HL-60 (cell line): ENCODE data around the gene KRT78.

Experiments
- DNase-seq, 2 experiments: peaks; one replicate each; pipeline ENCODE4 v3.0.0-alpha.2; 2010 to 2020; ENCODE audit warnings: low read depth in 1 of 2, low spot score in 1 of 2
- H3K27ac ChIP-seq: fragments of 250-450 bp; sonication (Bioruptor Pico); replicated peaks from 2 replicates; pipeline ENCODE4 v1.5.1; 2020; ENCODE audit warnings: mild to moderate bottlenecking, moderate library complexity
- H3K27me3 ChIP-seq: fragments of 250-450 bp; sonication (Bioruptor Pico); 2 replicates; pipeline ENCODE4 v1.5.1; 2021; ENCODE audit warnings: mild to moderate bottlenecking, moderate library complexity; ENCODE audit not compliant: insufficient read depth, poor library complexity, severe bottlenecking
- H3K4me3 ChIP-seq: replicated peaks from 2 replicates; pipeline ENCODE4 v1.5.1; 2011; ENCODE audit warnings: mild to moderate bottlenecking, control low read depth, low read length; ENCODE audit not compliant: insufficient read depth
- GABPA ChIP-seq: IDR thresholded peaks from 2 replicates; pipeline ENCODE4 v1.6.1; 2012; ENCODE audit warnings: low read depth
- POLR2AphosphoS5 ChIP-seq: IDR thresholded peaks from 2 replicates; pipeline ENCODE4 v1.6.1; 2012; ENCODE audit warnings: low read depth
- SPI1 ChIP-seq: IDR thresholded peaks from 2 replicates; pipeline ENCODE4 v1.6.1; 2012; ENCODE audit warnings: low read depth, mild to moderate bottlenecking, borderline replicate concordance
- TF ChIP-seq, protein P1 (sequence below): IDR thresholded peaks from 2 replicates; pipeline ENCODE4 v1.6.1; 2012; ENCODE audit warnings: low read depth; ENCODE audit not compliant: insufficient replicate concordance
- TF ChIP-seq, protein P2 (sequence below): IDR thresholded peaks from one replicate; pipeline ENCODE4 v1.5.1; 2011; ENCODE audit warnings: low read length, control low read depth, inconsistent platforms; ENCODE audit not compliant: insufficient read depth

Gene KRT78

DNA sequence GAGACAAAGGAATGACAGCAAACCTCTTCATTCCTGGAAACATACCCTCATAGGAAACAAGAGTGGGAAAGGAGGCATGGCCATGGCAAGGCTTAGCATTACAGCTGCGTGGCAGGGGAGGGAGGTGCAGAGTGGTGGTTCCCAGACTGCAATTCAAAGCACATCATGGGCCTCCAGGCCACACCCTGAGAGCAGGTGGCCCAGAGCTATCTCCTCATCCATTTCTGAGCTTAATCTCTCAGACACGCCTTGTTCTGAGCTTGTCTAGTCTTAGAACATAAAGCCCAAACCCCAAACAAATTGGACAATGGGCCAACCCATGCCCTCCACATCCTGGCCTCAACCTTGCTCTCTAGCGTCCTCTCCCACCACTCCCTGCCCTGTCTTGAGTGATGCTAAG lies 47.0 kb downstream of the KRT78 start:
- H3K4me3 ChIP-seq, result no peak overlapping the region
- no peak overlapping the region for H3K27ac ChIP-seq
- TF ChIP-seq SPI1 (no peak), POLR2AphosphoS5 (no peak), GABPA (no peak)
- TF ChIP-seq, protein P1, sequence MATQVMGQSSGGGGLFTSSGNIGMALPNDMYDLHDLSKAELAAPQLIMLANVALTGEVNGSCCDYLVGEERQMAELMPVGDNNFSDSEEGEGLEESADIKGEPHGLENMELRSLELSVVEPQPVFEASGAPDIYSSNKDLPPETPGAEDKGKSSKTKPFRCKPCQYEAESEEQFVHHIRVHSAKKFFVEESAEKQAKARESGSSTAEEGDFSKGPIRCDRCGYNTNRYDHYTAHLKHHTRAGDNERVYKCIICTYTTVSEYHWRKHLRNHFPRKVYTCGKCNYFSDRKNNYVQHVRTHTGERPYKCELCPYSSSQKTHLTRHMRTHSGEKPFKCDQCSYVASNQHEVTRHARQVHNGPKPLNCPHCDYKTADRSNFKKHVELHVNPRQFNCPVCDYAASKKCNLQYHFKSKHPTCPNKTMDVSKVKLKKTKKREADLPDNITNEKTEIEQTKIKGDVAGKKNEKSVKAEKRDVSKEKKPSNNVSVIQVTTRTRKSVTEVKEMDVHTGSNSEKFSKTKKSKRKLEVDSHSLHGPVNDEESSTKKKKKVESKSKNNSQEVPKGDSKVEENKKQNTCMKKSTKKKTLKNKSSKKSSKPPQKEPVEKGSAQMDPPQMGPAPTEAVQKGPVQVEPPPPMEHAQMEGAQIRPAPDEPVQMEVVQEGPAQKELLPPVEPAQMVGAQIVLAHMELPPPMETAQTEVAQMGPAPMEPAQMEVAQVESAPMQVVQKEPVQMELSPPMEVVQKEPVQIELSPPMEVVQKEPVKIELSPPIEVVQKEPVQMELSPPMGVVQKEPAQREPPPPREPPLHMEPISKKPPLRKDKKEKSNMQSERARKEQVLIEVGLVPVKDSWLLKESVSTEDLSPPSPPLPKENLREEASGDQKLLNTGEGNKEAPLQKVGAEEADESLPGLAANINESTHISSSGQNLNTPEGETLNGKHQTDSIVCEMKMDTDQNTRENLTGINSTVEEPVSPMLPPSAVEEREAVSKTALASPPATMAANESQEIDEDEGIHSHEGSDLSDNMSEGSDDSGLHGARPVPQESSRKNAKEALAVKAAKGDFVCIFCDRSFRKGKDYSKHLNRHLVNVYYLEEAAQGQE, result no peak
- TF ChIP-seq, protein P2, sequence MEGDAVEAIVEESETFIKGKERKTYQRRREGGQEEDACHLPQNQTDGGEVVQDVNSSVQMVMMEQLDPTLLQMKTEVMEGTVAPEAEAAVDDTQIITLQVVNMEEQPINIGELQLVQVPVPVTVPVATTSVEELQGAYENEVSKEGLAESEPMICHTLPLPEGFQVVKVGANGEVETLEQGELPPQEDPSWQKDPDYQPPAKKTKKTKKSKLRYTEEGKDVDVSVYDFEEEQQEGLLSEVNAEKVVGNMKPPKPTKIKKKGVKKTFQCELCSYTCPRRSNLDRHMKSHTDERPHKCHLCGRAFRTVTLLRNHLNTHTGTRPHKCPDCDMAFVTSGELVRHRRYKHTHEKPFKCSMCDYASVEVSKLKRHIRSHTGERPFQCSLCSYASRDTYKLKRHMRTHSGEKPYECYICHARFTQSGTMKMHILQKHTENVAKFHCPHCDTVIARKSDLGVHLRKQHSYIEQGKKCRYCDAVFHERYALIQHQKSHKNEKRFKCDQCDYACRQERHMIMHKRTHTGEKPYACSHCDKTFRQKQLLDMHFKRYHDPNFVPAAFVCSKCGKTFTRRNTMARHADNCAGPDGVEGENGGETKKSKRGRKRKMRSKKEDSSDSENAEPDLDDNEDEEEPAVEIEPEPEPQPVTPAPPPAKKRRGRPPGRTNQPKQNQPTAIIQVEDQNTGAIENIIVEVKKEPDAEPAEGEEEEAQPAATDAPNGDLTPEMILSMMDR, result no peak
- DNase-seq, result no peak
- no peaks in the 10 kb centered on the region for H3K27me3 ChIP-seq

DNA sequence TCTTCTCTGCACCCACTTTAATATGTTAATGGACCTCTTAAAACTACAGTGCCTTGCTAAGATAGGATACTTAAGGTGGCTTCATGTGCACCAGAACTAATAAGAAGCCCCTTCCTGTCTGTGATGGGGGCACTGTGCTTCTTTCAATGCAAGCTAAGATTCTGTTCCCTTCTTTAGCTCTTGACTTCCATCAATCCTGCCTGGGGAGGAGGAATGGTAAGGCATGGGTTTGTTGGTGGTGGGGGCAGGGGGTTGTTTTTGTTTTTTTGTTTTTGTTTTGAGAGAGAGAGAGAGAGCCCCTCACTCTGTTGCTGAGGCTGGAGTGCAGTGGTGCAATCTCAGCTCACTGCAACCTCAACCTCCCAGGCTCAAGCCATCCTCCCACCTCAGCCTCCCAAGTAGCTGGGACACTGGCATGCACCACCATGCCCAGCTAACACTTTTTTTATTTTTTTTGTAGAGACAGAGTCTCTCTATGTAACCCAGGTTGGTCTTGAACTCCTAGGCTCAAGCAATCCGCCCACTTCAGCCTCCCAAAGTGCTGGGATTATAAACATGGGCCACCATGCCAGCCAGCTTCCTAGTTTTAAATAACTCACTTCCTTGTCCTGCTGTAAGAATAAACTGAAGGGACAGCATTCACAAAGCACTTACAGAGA lies 48.4 kb downstream of the KRT78 start:
- H3K4me3 ChIP-seq, result no peak overlapping the region
- TF ChIP-seq, protein P1, result no peak
- TF ChIP-seq GABPA (no peak), SPI1 (no peak), POLR2AphosphoS5 (no peak)
- TF ChIP-seq, protein P2, result no peak
- no peak for DNase-seq
- H3K27me3 ChIP-seq, result no peaks in the 10 kb centered on the region
- H3K27ac ChIP-seq, result no peak overlapping the region

DNA sequence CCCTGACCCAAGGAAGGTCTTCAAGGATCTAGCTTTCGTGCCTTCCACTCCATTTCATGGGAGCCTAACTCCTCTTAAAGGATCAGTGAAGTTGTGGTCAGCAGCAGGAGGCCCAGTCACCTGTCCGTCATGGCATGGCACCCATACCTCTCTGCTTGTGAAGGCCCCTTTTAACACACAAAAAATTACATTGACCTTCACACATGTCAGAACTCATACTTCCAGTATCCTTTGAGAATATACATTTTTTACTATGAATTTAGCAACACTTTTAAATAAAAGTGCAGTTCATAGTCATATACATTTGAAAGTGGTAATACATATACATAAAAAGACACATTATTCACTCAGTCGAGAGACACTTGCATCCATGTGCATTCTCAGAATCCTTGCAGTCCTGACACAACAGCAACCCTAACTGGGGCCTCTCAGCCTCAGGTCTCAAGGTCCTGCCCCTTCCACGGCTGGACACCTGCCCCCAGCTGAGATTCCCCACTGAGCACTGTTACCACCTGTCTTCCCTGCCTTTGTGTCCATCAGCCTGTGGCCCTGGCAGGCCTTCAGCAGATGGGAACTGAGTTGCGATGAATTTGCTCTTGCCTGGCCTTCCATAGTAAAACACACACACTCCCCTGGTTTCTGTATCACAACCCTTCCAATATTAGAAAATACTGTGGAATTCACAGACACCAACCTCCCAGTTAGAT lies 49.1 kb downstream of the KRT78 start:
- Histone ChIP-seq H3K27me3 (no peaks in the 10 kb centered on the region), H3K4me3 (no peak overlapping the region), H3K27ac (no peak overlapping the region)
- TF ChIP-seq GABPA, result no peak
- no peak for TF ChIP-seq SPI1
- TF ChIP-seq, protein P2, result no peak
- no peak for TF ChIP-seq POLR2AphosphoS5
- TF ChIP-seq, protein P1, result no peak
- no peak for DNase-seq
